ENCODE results near the gene ZNF398. TPM values are rescaled to one million over a fixed set of nuclear protein-coding genes. Genes with fewer than 3 reads are reported as not detected.
A peak's percentile ranks its signal among the peaks of the same experiment; 100 is the strongest.
"Not testable (repeated sequence)": the region's sequence is repeated elsewhere in the genome, so short reads cannot be mapped to it uniquely, and the experiment has no call there.

ZNF398 gene
- total RNA-seq, 1 donor from 2014 or later: 14.5 TPM

- no peaks in the 10 kb centered on the region for H3K36me3 ChIP-seq
- TF ChIP-seq, protein P1, sequence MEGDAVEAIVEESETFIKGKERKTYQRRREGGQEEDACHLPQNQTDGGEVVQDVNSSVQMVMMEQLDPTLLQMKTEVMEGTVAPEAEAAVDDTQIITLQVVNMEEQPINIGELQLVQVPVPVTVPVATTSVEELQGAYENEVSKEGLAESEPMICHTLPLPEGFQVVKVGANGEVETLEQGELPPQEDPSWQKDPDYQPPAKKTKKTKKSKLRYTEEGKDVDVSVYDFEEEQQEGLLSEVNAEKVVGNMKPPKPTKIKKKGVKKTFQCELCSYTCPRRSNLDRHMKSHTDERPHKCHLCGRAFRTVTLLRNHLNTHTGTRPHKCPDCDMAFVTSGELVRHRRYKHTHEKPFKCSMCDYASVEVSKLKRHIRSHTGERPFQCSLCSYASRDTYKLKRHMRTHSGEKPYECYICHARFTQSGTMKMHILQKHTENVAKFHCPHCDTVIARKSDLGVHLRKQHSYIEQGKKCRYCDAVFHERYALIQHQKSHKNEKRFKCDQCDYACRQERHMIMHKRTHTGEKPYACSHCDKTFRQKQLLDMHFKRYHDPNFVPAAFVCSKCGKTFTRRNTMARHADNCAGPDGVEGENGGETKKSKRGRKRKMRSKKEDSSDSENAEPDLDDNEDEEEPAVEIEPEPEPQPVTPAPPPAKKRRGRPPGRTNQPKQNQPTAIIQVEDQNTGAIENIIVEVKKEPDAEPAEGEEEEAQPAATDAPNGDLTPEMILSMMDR (IDR thresholded peaks at IDR 0.05): no peak
- no peaks in the 10 kb centered on the region for H3K27me3 ChIP-seq
- intact Hi-C loops (cut with DNase I): no loop called here
- ATAC-seq (no peak), DNase-seq (no peak)
- no peak overlapping the region for H3K4me3 ChIP-seq
- H3K27ac ChIP-seq: no peak overlapping the region
- H3K4me1 ChIP-seq: peaks cover 7% of the 10 kb centered on the region
- no peaks in the 10 kb centered on the region for H3K9me3 ChIP-seq
Measured at GRCh38 chr7:149141893-149142292, 5.4 kb upstream of the ZNF398 start.

- ATAC-seq; H3K9me3 ChIP-seq; H3K27me3 ChIP-seq; H3K36me3 ChIP-seq; DNase-seq; H3K4me3 ChIP-seq; intact Hi-C loops (cut with DNase I): not testable (repeated sequence)
- H3K27ac ChIP-seq: peak overlapping the region; percentile 24
- peaks cover 18% of the 10 kb centered on the region for H3K4me1 ChIP-seq
Measured at GRCh38 chr7:149144436-149144922, 2.8 kb upstream of the ZNF398 start.

DNA sequence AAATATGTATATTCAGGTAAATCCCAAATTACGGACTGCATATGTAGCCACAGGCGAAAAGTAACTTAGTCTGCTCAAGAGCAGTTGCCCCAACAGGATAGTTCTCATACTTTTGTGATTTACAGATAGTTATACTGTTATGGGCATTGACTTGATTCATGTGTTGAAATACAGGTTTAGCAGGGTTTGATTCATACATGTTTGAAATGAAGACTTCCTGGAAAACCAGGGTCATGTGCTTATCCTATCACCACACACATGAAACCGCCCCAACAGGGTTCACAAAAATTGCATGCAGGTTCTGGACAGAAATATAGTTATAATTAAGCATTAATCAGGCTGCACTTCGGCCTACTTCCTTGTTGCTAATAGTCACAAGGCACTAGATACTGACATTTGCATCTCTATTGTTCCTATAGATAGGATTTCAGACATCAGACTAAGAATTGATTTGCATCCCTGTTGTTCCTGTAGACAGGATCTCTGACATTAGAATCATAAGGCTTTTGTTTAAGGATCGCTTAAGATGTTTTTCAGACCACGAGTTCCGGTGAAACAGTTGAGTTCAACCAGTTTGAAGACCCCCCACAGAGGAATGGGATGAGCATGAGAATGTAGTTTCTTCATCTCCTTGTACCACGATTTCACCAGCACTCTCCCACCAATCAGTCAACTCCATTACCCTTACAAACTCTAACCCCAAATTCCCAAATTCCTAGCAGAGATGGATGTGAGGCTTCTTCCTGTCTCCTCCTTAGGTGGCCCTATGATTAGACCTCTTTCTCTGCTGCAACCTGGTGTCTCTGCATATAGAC lies 2.0 kb upstream of the ZNF398 start:
- H3K36me3 ChIP-seq: no peaks in the 10 kb centered on the region
- intact Hi-C loops (cut with DNase I): no loop called here
- no peaks in the 10 kb centered on the region for H3K9me3 ChIP-seq
- no peak overlapping the region for H3K4me3 ChIP-seq
- no peaks in the 10 kb centered on the region for H3K27me3 ChIP-seq
- H3K27ac ChIP-seq: peak overlapping the region; percentile 24
- H3K4me1 ChIP-seq: peaks cover 21% of the 10 kb centered on the region
- TF ChIP-seq, protein P1 (IDR thresholded peaks at IDR 0.05): no peak
- ATAC-seq: no peak
- no peak for DNase-seq

- TF ChIP-seq, protein P1 (IDR thresholded peaks at IDR 0.05): no peak
- H3K27ac ChIP-seq: peak overlapping the region; percentile 92
- no peaks in the 10 kb centered on the region for H3K27me3 ChIP-seq
- H3K4me1 ChIP-seq: peaks cover 21% of the 10 kb centered on the region
- peak; percentile 63 for ATAC-seq
- H3K36me3 ChIP-seq: no peaks in the 10 kb centered on the region
- peak overlapping the region; percentile 89 for H3K4me3 ChIP-seq
- peak; percentile 84 for DNase-seq
- intact Hi-C loops (cut with DNase I): no loop called here
- no peaks in the 10 kb centered on the region for H3K9me3 ChIP-seq
Measured at GRCh38 chr7:149147752-149148653, 750 bp downstream of the ZNF398 start.

DNA sequence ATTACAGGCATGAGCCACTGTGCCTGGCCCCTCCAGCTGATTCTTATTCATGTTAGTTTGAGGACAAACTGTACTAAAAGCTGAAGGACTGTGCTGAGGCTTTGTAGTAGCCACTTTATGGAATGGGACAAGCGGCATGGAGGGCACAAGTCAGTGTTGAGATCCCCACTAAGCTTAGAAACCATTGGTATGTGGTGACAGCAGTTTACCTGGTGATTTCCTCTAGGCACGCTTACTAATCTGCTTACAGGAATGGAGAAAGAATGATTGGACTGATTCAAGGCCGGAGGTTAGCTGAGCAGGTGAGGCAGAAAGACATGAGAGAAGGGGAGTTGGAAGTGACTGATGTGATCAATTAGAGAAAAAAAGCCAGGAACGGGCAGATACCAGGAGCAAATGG lies 3.7 kb downstream of the ZNF398 start:
- Histone ChIP-seq H3K36me3 (peaks cover 20% of the 10 kb centered on the region), H3K27me3 (no peaks in the 10 kb centered on the region), H3K4me3 (no peak overlapping the region), H3K9me3 (no peaks in the 10 kb centered on the region), H3K4me1 (peaks cover 14% of the 10 kb centered on the region), H3K27ac (no peak overlapping the region)
- TF ChIP-seq, protein P1 (IDR thresholded peaks at IDR 0.05): no peak
- no peak for ATAC-seq
- no peak for DNase-seq
- intact Hi-C loops (cut with DNase I): no loop called here

GRCh38 chr7:149153346-149153745 lies 6.1 kb downstream of the ZNF398 start:
- ATAC-seq: no peak
- TF ChIP-seq, protein P1 (IDR thresholded peaks at IDR 0.05): no peak

More at GRCh38 chr7:149153346-149153745, 6.1 kb downstream of the ZNF398 start:
- Histone ChIP-seq H3K27me3 (no peaks in the 10 kb centered on the region), H3K4me3 (no peak overlapping the region), H3K27ac (no peak overlapping the region), H3K9me3 (no peaks in the 10 kb centered on the region), H3K36me3 (peaks cover 32% of the 10 kb centered on the region), H3K4me1 (peaks cover 14% of the 10 kb centered on the region)
- intact Hi-C loops (cut with DNase I): no loop called here
- DNase-seq: no peak
